Measurements from ENCODE around the gene CC2D1A. TPM values are rescaled to one million over a fixed set of nuclear protein-coding genes. Genes with fewer than 3 reads are reported as not detected.

Gene CC2D1A
- polyA plus RNA-seq, 1 of the 3 experiments (the other 2 are of a cell fraction), result 24.2 TPM

- no peaks in the 10 kb centered on the region for H3K27me3 ChIP-seq (ENCODE audit: insufficient read depth)
- H3K4me2 ChIP-seq, result no peak overlapping the region
- no peaks in the 10 kb centered on the region for H3K79me2 ChIP-seq (ENCODE audit: insufficient read depth)
- H3K4me3 ChIP-seq (ENCODE audit: low read depth in 2 of 2, low read length in 1 of 2), result no peak overlapping the region
- H3K27ac ChIP-seq (ENCODE audit: low read depth in 2 of 2, low read length in 1 of 2), result no peak overlapping the region
- peaks cover 6% of the 10 kb centered on the region for H3F3A ChIP-seq (replicated peaks; ENCODE audit: insufficient read depth)
- POLR2A ChIA-PET, result interaction anchor here (0.7 to 1.2 kb wide), 2 partner anchors 39 to 188 kb away, joined by 3 read pairs; partner anchors contain the start of gene PODNL1
- no peak for DNase-seq
- TF ChIP-seq CTCF (IDR thresholded peaks at IDR 0.05), result no peak
- TF ChIP-seq NFIC (IDR thresholded peaks at IDR 0.05; ENCODE audit: borderline replicate concordance), result no peak
- no peak for TF ChIP-seq EP300 (IDR thresholded peaks at IDR 0.05; ENCODE audit: borderline replicate concordance in 1 of 2, low read depth in 1 of 2, low read length in 1 of 2)
- no peak for TF ChIP-seq ZBTB33 (IDR thresholded peaks at IDR 0.05; ENCODE audit: borderline replicate concordance, low read depth)
- TF ChIP-seq FOSL2 (IDR thresholded peaks at IDR 0.05; ENCODE audit: borderline replicate concordance, low read depth), result no peak
- TF ChIP-seq JUND (IDR thresholded peaks at IDR 0.05), result no peak
- TF ChIP-seq POLR2AphosphoS5 (IDR thresholded peaks at IDR 0.05; ENCODE audit: low read depth, low read length), result no peak
- no peak for TF ChIP-seq NRF1 (IDR thresholded peaks at IDR 0.05; ENCODE audit: low read depth, low read length)
- no peak for TF ChIP-seq SMC3 (IDR thresholded peaks at IDR 0.05; ENCODE audit: low read depth, low read length)
- no peak for TF ChIP-seq REST (IDR thresholded peaks at IDR 0.05; ENCODE audit: low read depth, low read length)
- TF ChIP-seq IRF3 (IDR thresholded peaks at IDR 0.05; ENCODE audit: low read depth, low read length), result no peak
- no peak for TF ChIP-seq MXI1 (IDR thresholded peaks at IDR 0.05; ENCODE audit: low read depth, low read length)
- no peak for TF ChIP-seq EZH2phosphoT487 (IDR thresholded peaks at IDR 0.05; ENCODE audit: borderline replicate concordance, low read depth)
- TF ChIP-seq TEAD4 (IDR thresholded peaks at IDR 0.05; ENCODE audit: borderline replicate concordance, insufficient read depth), result no peak
- TF ChIP-seq USF1 (IDR thresholded peaks at IDR 0.05; ENCODE audit: borderline replicate concordance, low read depth), result no peak
- H4K20me1 ChIP-seq (ENCODE audit: insufficient read depth), result no peaks in the 10 kb centered on the region
- no peak overlapping the region for H3K9ac ChIP-seq
- no peaks in the 10 kb centered on the region for H3K9me3 ChIP-seq
- 88% methylated on average over 10 of the region's 10 CpGs for WGBS (ENCODE audit: low lambda C conversion rate)
- H3K9me2 ChIP-seq, result no peaks in the 10 kb centered on the region
- H3K4me1 ChIP-seq (ENCODE audit: control insufficient read depth in 1 of 2, insufficient read depth in 2 of 2, low read depth in 1 of 2, low read length in 1 of 2), result no peaks in the 10 kb centered on the region
- H2AFZ ChIP-seq (ENCODE audit: low read depth), result no peak overlapping the region
- CTCF ChIA-PET, result interaction anchor here (5.8 kb wide), 1 partner anchor 18 kb away, joined by 41 read pairs; no protein-coding TSS in a partner anchor
- H3K36me3 ChIP-seq (replicated peaks in 1 of 2; ENCODE audit: control insufficient read depth in 1 of 2, insufficient read depth in 2 of 2, low read length in 1 of 2), result no peaks in the 10 kb centered on the region
These were observed 6.6 kb upstream of the CC2D1A start for GRCh38 chr19:13899393-13899792.
